ENCODE data around the gene LYZL4. TPM values are rescaled to one million over a fixed set of nuclear protein-coding genes. Genes with fewer than 3 reads are reported as not detected.

The LYZL4 gene
- total RNA-seq, 2 experiments from 2014 or later, result not detected

DNA sequence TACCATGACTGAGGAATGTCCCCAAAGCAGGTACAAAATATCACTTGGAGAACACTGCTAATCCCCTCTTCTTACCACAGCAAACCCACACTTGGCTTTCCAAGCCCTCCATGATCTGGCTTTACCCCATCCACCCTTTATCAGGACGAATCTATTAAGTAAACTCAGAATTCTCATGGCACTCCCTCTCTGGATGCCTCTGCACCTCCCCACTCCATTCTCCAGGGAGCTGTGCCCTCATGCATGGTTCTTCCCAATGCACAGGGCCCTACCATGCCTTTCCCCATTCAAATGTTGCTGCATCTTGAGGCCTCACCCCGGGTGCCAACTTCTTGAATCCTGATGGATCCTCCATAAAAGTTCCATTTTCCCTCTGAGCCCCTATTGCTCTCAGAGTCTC lies 2.3 kb downstream of the LYZL4 start:
- Histone ChIP-seq H3K4me3 (ENCODE audit: low read depth, low read length, poor library complexity, severe bottlenecking) (no peak overlapping the region), H3K4me2 (ENCODE audit: low read length) (no peak overlapping the region), H3K9me3 (ENCODE audit: low read length) (no peaks in the 10 kb centered on the region), H3K27ac (ENCODE audit: low read depth, low read length, poor library complexity, severe bottlenecking) (no peak overlapping the region), H2AFZ (ENCODE audit: low read length) (no peak overlapping the region), H4K20me1 (ENCODE audit: insufficient read depth, low read length) (no peaks in the 10 kb centered on the region), H3K4me1 (ENCODE audit: insufficient read depth, low read length, poor library complexity, severe bottlenecking) (no peaks in the 10 kb centered on the region), H3K36me3 (ENCODE audit: insufficient read depth, low read length) (no peaks in the 10 kb centered on the region), H3K9me2 (ENCODE audit: insufficient read depth, low read length) (no peaks in the 10 kb centered on the region), H3K79me2 (ENCODE audit: insufficient read depth, low read depth, low read length) (no peaks in the 10 kb centered on the region)
- intact Hi-C loops (cut with micrococcal nuclease; ENCODE audit: unreplicated experiment), result no loop called here
- BruUV-seq (replicated peaks), result no TSS peak
- DNase-seq (ENCODE audit: low spot score), result no peak
- ChIA-PET CTCF (ENCODE audit: unreplicated experiment) (no interaction called here), POLR2A (no interaction called here)
- no peak for TF ChIP-seq EZH2phosphoT487 (IDR thresholded peaks at IDR 0.05; ENCODE audit: borderline replicate concordance, low read depth, low read length)
- TF ChIP-seq, protein P1, sequence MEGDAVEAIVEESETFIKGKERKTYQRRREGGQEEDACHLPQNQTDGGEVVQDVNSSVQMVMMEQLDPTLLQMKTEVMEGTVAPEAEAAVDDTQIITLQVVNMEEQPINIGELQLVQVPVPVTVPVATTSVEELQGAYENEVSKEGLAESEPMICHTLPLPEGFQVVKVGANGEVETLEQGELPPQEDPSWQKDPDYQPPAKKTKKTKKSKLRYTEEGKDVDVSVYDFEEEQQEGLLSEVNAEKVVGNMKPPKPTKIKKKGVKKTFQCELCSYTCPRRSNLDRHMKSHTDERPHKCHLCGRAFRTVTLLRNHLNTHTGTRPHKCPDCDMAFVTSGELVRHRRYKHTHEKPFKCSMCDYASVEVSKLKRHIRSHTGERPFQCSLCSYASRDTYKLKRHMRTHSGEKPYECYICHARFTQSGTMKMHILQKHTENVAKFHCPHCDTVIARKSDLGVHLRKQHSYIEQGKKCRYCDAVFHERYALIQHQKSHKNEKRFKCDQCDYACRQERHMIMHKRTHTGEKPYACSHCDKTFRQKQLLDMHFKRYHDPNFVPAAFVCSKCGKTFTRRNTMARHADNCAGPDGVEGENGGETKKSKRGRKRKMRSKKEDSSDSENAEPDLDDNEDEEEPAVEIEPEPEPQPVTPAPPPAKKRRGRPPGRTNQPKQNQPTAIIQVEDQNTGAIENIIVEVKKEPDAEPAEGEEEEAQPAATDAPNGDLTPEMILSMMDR (conservative IDR thresholded peaks at IDR 0.05; ENCODE audit: low read length), result no peak

DNA sequence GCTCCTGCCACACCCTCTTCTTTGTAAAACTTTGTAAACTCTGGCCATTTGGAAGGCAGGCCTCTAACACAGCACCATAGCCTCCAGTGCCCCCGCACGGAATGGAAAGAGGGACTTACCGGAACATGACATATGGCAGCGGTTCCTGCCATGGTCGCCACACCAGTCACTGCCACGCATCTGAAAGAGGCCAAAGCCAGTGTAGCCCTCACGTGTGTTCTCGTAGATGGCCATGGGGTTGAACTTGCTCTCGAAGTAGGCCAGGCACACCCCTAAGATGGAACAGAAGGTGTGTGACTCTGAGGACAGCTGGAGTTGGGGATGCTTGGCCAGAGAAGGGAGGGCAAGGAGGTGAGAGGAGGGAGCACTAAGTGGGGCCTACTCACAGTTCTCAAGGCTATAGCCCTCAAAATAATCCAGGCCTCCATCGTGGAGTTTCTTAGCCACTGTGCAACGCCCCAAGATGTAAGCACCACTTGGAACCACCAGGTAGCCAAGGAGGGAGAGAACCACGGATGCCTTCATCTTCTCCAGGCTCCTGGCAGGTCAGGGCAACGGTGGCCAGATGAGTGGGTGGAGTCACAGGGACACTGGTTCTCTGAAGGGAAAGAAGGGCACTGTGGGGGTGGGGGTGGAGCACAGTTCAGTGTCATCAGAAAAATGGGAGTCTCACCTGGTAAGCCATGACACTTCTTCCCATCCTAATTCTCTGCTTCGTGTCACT lies 3.5 kb downstream of the LYZL4 start:
- Histone ChIP-seq H3K4me2 (ENCODE audit: low read length) (no peak overlapping the region), H4K20me1 (ENCODE audit: insufficient read depth, low read length) (no peaks in the 10 kb centered on the region), H3K79me2 (ENCODE audit: insufficient read depth, low read depth, low read length) (no peaks in the 10 kb centered on the region), H3K36me3 (ENCODE audit: insufficient read depth, low read length) (no peaks in the 10 kb centered on the region), H3K4me1 (ENCODE audit: insufficient read depth, low read length, poor library complexity, severe bottlenecking) (no peaks in the 10 kb centered on the region), H3K27ac (ENCODE audit: low read depth, low read length, poor library complexity, severe bottlenecking) (no peak overlapping the region), H3K9me2 (ENCODE audit: insufficient read depth, low read length) (no peaks in the 10 kb centered on the region), H3K4me3 (ENCODE audit: low read depth, low read length, poor library complexity, severe bottlenecking) (no peak overlapping the region), H2AFZ (ENCODE audit: low read length) (no peak overlapping the region), H3K9me3 (ENCODE audit: low read length) (no peaks in the 10 kb centered on the region)
- POLR2A ChIA-PET, result no interaction called here
- no peak for TF ChIP-seq EZH2phosphoT487 (IDR thresholded peaks at IDR 0.05; ENCODE audit: borderline replicate concordance, low read depth, low read length)
- TF ChIP-seq, protein P1 (conservative IDR thresholded peaks at IDR 0.05; ENCODE audit: low read length), result no peak
- DNase-seq (ENCODE audit: low spot score), result no peak
- intact Hi-C loops (cut with micrococcal nuclease; ENCODE audit: unreplicated experiment), result no loop called here
- no TSS peak for BruUV-seq (replicated peaks)
- CTCF ChIA-PET (ENCODE audit: unreplicated experiment), result no interaction called here

DNA sequence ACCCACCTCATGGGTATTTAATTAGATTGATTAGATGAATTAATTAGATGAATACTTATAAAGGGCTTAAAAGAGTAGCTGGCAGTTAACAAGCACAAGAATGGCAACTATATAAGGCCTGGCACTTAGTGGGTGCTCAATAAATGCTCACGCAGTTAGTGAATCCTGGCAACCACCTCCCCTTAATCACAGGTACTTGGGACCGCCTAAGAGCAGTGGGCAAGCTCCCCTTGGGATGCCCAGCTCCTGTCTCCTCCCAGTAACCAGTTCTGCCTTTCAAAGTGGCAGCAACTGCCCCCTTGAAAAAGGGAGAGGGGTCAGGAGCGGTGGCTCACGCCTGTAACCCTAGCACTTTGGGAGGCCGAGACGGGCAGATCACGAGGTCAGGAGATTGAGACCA lies 4.6 kb downstream of the LYZL4 start:
- POLR2A ChIA-PET, result no interaction called here
- CTCF ChIA-PET (ENCODE audit: unreplicated experiment), result interaction anchor here (0.6 kb wide), 1 partner anchor 14 kb away, joined by 3 read pairs; no protein-coding TSS in a partner anchor
- no peaks in the 10 kb centered on the region for H3K9me3 ChIP-seq (ENCODE audit: low read length)
- no peaks in the 10 kb centered on the region for H3K4me1 ChIP-seq (ENCODE audit: insufficient read depth, low read length, poor library complexity, severe bottlenecking)
- H3K36me3 ChIP-seq (ENCODE audit: insufficient read depth, low read length), result no peaks in the 10 kb centered on the region
- H3K4me3 ChIP-seq (ENCODE audit: low read depth, low read length, poor library complexity, severe bottlenecking), result no peak overlapping the region
- TF ChIP-seq, protein P1 (conservative IDR thresholded peaks at IDR 0.05; ENCODE audit: low read length), result no peak
- TF ChIP-seq EZH2phosphoT487 (IDR thresholded peaks at IDR 0.05; ENCODE audit: borderline replicate concordance, low read depth, low read length), result no peak
- no peak overlapping the region for H2AFZ ChIP-seq (ENCODE audit: low read length)
- H3K9me2 ChIP-seq (ENCODE audit: insufficient read depth, low read length), result no peaks in the 10 kb centered on the region
- no peak overlapping the region for H3K4me2 ChIP-seq (ENCODE audit: low read length)
- intact Hi-C loops (cut with micrococcal nuclease; ENCODE audit: unreplicated experiment), result no loop called here
- H3K27ac ChIP-seq (ENCODE audit: low read depth, low read length, poor library complexity, severe bottlenecking), result no peak overlapping the region
- no TSS peak for BruUV-seq (replicated peaks)
- DNase-seq (ENCODE audit: low spot score), result no peak
- H3K79me2 ChIP-seq (ENCODE audit: insufficient read depth, low read depth, low read length), result no peaks in the 10 kb centered on the region
- no peaks in the 10 kb centered on the region for H4K20me1 ChIP-seq (ENCODE audit: insufficient read depth, low read length)
